GM21390 (cell line): ENCODE measurements around the gene IL10.

Source experiments
- ATAC-seq: cut with Tn5 transposase; IDR thresholded peaks from one replicate; pipeline ENCODE4 v1.9.1; 2021; ENCODE audit not compliant: unreplicated experiment

IL10 gene

DNA sequence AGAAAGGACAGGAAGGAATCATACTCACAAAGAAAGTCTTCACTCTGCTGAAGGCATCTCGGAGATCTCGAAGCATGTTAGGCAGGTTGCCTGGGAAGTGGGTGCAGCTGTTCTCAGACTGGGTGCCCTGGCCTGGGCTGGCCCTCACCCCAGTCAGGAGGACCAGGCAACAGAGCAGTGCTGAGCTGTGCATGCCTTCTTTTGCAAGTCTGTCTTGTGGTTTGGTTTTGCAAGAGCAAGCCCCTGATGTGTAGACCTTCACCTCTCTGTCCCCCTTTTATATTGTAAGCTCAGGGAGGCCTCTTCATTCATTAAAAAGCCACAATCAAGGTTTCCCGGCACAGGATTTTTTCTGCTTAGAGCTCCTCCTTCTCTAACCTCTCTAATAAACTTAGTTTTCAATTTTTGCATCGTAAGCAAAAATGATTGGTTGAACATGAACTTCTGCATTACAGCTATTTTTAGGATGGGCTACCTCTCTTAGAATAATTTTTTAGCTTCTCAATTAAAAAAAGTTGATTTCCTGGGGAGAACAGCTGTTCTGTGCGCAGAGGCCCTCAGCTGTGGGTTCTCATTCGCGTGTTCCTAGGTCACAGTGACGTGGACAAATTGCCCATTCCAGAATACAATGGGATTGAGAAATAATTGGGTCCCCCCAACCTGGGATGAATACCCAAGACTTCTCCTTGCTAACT lies at the start of gene IL10:
IL10 (minus strand) TSS at position 252 of the 695 bp plus-strand sequence; CDS start at position 193, 59 bp downstream.
- ATAC-seq, result no peak

DNA sequence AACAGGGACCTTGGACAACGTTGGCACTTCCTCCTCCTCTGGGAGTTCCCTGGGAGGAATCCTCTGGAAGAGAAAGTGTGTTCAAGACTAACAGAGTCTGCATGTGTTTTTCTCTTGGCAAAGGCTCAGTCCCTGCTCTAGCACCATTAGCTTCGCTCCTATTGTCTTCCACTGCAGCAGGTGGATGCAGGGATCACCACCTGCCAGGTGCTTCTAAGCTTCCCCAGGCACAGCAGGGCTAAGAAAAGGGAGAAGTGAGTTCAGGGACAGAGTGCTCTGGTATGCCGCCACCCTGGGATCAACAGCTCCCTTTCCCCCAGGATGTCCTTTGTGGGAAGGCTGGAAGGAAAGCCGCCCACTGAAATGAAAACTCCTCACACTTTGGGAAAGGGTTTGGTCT lies 49.2 kb upstream of the IL10 start:
- no peak for ATAC-seq

- ATAC-seq, result peak; percentile 70
Measured at GRCh38 chr1:206816390-206817287, 44.3 kb upstream of the IL10 start.

GRCh38 chr1:206814716-206815341 lies 42.5 kb upstream of the IL10 start:
- ATAC-seq, result no peak

DNA sequence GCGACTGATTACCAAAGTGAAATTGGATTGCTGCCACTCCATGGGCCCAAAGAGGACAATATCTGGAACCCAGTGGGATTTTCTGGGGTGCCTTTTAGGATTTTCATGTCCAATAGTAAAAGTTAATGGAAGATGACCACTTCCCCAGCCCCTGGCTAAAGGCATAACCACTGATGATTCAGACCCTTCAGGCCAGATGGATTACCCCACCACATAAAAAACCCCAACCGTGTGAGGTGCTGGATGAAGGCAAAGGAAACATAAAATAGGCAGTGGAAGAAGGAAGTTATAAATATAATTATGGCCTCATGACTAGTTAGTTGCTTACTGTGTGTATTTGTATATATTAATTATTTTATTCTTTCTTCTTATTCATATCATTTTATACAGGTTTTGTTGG lies 40.2 kb upstream of the IL10 start:
- ATAC-seq, result no peak

DNA sequence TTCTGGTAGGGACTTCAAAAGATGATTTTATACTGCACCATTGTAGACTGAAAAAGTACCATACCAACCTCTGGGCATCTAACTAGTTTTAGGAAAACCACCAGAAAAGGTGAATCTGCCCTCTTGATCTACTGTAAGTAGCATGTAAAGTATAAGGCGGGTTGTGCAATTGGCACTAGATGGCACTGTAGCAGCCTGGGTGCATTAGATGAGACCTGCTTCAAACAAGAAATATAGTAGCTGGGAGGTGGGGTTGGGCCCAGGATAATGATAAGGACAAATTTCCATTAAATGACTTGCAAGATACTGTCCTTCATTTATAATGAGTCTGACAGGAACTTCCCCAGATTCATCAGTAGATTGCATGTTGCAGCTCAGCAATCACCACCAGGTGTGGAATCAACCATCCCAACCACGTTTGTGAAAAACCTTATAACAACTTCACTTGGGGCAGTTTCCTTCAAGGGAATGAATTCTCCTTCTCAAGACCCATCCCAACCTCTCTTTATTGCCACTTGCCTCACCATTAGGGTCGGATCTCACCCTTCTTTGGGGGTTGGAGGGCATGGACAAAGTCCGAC lies 37.3 kb upstream of the IL10 start:
- no peak for ATAC-seq

DNA sequence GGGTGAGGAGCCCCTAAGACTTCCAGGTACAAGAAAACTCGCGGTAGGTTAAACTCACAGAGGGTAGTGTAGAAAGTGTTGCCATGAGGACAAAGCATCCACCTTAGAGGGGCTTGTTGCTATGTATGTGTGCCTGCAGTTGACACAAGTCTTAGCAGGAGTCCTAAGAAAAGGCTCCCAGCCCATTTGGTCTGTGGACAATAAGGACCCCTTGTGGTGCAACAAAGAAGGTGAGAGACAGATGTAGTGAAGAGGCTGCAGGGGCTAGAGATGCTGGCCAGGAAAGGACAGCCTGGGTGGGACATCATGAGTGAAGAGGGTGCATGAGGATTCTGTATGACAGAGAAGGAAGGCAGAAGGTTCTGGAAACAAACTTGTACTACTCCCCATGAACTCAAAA lies 36.3 kb upstream of the IL10 start:
- no peak for ATAC-seq

GRCh38 chr1:206805357-206805756 lies 33.1 kb upstream of the IL10 start:
- ATAC-seq, result no peak

DNA sequence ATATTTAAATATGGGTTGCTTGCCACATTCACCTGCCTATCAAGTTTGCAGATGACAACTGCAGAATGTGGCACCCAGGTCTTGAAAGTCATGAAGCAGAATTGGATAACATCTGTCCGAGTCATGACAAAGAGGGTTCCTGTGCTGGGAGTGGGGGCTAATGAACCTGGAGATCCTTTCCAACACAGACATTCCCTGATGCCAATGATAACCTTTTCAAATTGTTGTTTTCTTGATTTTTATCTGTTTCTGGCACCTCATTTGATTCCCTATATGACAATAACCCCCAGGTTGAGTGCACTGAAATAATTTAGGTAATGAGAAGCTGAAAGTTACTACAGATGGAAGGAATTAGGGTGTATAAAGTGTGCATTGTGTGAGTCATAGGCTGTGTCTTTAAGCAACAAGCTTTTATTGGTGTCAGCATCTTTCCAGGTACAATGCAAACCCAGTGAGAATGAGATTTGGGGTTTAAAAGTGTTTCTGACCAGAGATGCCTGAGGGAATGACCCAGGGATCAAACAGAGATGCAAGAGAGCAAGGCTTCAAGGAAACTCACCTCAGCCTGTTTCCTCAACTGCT lies 32.0 kb upstream of the IL10 start:
- no peak for ATAC-seq

DNA sequence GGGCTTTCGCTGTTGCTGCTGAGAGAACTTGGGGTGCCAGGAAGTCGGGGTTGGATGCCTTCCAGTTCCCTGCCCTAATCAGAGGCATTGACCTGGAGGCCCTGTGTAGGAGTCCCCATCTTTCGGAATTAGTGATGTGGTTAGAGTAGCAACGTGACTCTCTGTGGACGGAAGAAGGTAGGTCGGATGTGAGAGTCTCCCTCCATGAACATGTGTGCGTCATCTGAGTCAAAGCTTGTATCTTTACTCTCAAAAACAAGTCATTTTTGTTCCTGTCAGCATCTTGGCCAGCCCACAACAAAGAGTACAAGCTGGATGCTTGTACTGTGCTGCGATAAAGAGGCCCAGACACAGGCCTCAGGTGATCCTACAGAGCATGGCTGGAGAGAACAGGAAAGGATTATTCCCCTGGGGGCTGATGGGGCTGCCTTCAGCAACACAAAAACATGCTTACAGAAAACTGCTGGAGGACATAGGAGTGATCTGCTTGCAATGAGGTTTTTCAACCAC lies 31.0 kb upstream of the IL10 start:
- ATAC-seq, result peak; percentile 97

GRCh38 chr1:206802401-206802800 lies 30.1 kb upstream of the IL10 start:
- ATAC-seq, result no peak

- ATAC-seq, result no peak
Measured at GRCh38 chr1:206801467-206801866, 29.2 kb upstream of the IL10 start.

- no peak for ATAC-seq
Measured at GRCh38 chr1:206800891-206801290, 28.6 kb upstream of the IL10 start.

GRCh38 chr1:206800411-206800810 lies 28.1 kb upstream of the IL10 start:
- ATAC-seq, result no peak

DNA sequence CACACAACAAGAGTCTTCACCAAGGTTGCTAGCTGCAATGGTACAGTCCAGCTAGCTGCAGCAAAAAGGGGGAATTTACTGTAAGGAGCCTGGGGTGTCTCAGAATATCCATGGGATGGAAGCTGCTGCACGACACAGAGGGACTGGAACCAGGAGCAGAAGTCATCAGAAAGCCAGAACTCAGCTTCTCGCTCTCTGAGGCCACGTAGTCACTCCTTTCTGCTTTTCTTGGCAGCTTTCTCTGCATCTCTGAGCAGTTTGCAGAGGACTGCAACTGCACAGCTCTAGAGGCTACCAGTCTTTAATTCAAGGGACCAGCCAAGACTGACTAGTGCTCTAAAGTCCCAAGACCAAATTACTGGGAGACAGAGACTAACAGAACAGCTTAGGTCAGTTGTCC lies 27.0 kb upstream of the IL10 start:
- ATAC-seq, result no peak

GRCh38 chr1:206798384-206798996 lies 26.2 kb upstream of the IL10 start:
- ATAC-seq, result no peak

DNA sequence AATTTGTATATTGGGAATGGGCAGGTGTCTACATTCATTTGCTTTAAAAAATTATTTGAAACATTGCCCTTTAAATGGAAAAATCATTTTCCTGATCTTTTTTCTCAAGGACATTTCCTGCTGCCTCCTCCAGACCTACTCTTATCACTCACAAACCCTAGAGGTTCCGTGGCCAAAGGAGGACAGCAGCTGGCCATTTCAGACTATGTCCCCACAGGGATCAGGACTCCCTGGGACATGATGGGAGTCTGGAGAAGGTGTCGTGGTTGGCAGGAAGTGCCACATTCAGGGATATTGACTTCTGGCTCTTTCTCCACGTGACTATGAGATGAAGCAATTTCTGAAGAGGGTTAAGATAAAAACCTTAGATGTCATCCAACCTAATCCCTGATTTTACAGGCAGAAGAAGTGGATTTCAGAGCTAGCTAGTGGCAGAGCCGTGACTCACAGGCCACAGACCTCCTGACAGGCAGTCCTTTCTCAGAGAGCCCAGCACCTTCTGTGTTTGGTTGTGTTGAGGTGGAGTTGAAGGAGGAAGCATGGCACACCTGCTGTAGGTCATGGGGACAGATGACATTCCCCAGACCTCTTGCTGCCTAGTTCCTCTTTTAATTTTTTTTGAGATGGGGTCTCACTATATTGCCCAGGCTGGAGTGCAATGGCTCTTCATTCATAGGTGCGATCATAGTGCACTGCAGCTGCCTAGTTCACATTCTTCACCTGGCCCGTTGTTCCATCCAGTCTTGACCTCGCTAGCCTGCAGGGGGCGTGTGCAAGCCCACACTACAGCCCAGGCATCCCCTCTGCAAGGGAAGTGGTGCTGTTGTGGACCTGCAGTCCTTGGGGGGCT lies 25.5 kb upstream of the IL10 start:
- ATAC-seq, result no peak

DNA sequence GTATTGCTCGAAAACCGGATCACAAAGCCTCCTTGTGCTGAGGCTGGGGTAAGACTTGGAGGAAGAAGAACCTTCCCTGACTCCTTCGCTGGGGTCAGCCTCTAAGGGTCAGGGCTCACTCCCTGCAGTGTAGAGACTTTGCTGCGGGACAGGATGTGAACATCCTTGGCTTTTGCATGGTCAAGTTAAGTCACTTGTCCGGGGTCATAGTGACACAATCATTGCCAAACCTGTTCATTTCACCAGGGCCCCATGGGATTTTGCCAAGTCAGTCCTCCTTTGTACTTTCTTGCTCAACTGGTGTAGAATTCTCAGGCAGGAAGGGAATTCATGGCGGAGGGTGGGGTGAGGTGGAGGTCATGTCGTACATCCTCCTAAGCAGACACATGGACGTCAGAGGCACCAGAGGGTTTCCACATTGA lies 24.7 kb upstream of the IL10 start:
- no peak for ATAC-seq

- no peak for ATAC-seq
Measured at GRCh38 chr1:206796116-206796515, 23.8 kb upstream of the IL10 start.
